Stimulated activated CD8-positive, alpha-beta memory T cell treated with anti-CD3 and anti-CD28 coated beads, Interleukin-12 subunit alpha, Interleukin-12 subunit beta, amount 100 ng/mL, for 1 hour (primary cell): ENCODE results near the gene PDCD1LG2.

Experiments
- DNase-seq: peaks from one replicate; pipeline ENCODE4 v3.0.0-alpha.2; 2020; ENCODE audit warnings: low read depth

Gene PDCD1LG2

DNA sequence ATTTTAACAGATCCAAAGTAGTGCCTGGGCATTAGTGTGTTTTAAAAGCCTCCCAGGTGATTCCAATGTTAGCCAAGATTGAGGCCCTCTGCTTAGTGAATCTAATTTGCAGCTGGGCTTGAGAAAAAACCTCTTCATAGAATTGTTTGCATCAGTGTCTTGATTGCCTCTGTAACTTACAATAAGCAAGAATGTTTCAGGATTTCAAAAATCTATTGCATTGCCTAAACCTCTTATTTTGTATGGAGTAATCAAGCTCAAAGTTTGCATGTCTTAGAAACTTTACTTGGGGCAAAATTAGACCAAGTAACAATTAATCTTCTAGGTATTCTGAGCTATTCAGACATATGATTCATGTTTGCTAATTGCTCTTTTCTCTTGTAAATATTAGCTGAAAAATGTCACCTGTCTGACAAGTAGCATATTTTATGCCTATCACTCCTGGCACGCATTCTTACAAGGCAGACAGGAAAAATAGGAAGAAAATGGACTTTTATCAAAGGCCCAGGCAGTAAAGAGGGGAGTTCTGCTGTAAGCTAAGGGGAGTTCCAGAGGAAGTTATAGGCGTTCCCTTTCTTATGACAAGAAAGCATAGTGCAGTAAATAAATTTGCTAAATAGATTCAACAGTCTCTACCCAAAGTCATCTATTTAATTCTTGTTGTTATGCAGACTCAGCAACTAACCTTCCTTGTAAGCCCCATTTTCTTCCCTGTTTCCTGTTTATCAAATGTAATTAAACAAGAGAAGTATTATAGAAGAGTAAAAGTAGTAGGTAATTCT, 21.0 kb downstream of the PDCD1LG2 start:
- no peak for DNase-seq

DNA sequence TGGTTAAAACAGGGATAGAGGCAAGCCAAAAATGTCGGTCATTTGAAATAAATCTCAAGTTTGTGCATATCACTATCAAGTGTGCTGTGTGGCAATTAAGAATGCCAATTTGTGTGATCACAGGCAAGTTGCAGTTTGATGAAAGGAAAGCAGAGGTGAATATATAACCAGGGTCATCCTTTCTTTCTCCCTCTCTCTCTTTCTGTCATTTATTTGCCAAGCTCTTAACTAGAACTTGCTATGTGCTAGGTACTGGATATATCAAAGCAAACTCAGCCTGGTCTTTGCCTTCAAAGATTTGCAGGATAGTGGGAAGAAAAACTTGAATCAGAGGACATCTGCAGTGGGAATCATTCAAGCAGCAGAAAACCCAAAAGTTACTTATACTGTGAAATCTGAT, 22.0 kb downstream of the PDCD1LG2 start:
- DNase-seq: no peak

DNA sequence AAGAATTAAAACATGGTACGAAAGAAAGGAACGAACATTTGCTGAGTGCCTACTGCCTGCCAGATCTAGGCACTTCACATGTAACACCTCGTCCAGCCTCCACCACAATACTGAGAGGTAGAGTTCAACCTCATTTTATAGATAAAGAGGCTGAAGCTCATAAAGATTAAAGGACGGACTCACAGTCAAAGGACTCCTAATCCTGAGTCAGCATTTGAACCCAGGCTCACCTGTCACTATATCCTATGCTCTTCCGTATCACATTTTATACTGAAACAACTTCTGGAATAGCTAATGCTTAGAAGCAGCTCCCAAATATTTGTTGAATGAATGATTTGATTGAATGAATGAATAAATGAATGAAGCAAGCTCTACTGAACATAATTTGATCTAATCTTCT, 22.5 kb downstream of the PDCD1LG2 start:
- DNase-seq: no peak

DNA sequence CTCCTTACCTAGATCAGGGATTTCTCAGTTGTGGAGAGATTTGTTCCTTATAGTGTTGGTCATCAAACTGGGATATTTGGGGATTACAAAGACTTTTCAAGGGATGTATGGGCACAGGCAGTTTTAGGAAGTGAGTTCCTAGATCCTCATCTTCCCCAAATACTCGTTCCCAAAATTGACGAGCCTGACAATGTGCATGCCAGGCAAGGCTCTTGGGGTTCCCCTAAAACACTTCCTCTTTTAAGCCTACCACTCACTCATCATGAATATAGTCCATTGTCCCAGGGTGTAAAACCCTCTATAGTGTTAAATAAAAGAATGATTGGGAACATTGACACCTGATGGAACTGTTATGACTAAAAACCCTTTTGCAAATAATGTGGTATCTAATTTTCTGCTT, 26.4 kb downstream of the PDCD1LG2 start:
- DNase-seq: no peak

DNA sequence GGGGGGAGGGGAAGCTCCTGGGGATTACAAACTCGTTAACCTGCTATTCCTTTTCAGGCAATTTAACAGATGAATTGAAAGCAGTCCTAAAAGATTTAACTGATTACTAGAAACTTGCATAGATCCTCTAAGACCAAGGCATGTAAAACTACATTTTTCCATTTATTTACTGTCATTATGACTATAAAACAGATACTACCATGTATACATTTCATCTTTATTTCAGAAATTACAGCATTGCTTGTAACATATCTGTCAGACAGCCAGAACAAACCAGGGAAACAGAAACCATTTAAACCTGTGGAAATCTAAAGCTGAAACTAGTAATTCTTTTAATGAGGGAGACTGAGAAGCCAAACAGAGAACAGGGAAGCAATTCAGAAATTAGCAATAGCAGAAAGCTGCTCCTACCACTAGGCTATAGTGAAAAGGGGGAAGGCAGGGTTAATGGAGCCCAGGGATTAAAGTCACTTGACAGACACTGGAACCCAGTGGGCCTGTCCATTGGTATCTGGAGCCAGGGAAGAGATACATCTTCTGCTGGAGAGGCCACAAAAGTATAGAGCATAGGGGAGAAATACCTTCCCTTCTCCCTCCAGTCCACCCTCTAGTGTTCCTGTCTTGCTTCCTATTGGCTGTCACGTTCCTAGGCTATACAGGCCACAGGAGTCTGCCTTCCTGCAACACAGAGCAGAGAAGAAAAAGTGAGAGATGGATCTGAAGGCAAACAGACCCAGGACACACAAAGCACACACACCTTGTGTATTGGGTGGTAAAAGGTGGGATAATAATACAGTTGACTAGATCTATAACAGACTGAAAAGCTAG, 33.8 kb downstream of the PDCD1LG2 start:
- no peak for DNase-seq

DNA sequence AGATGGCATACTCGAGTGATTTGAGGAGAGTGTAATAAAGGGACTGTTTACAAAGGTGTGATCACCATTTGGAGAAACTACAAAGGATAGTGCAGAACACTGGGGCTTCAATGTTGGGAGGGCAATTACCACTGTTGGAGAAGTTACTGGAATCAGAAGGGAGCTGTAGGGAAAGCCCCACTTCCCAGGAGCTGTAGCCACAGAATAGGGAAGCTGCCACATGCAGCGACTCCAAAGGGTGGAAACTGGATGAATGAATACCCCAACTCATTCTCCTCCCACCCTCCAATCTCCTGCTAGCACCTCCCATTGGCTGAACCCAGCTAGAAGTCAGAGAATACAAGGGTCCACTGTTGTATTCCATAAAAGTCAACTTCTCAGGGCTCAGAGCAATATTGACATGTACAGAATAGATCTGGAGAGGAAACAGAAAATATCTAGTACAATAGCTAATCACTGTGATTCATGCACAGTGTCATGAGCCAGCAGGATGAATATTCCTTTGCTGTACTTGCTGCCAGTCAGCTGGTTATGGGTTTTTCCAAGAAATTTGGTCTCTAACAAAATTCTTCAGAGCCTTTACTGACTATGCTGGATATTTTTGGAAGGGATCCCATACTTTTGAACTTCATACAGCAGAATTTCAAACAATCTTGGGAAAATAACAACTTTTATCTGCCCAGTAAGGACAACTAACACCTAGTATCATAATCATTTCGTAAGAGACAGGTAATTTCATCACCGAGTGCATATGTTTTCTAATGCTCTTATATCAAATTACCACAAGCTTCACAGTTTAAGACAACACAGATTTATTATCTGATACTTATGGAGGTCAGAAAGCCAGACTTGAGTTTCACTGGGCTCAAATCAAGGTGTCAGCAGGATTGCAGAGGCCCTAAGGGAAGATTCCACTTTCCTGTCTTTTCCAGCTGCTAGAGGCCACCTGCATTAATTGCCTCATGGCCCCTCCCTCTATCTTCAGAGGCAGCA, 39.6 kb downstream of the PDCD1LG2 start:
- no peak for DNase-seq

DNA sequence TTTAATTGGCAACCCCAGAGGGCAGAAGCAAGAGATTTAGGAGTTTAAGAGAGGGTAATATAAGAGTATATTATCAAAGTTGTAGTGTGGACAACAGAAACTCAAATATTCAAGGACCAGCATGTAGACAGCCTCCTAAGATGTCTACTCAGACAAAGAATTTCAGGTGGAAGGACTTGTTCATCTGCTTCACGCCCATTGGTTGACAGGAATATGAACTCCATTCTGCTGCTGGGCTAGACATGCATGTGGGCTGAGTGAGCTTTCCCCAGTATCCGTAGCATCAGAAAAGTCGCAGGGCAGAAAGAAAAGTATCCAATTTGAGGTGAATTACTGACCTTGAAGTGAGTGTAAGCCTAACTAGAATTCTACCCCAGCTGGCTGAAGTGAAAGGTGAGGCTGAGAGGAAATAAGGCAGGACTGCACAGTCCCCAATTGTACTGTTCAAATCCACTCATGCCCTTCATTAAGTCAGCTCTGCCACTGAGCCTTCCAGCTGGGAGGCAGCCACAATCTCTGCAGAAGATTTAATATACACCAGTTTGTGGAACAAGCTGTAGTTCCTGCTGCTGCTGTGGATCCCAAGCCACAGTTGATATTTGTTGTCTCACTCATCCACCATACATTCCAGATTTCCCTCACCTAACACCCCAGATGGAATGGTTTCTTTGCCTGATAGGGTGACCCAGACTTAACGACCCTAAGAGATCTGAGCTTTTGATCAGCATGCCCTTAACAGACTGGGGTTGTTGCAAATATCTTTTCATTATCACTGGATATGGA, 41.2 kb downstream of the PDCD1LG2 start:
- DNase-seq: no peak

DNA sequence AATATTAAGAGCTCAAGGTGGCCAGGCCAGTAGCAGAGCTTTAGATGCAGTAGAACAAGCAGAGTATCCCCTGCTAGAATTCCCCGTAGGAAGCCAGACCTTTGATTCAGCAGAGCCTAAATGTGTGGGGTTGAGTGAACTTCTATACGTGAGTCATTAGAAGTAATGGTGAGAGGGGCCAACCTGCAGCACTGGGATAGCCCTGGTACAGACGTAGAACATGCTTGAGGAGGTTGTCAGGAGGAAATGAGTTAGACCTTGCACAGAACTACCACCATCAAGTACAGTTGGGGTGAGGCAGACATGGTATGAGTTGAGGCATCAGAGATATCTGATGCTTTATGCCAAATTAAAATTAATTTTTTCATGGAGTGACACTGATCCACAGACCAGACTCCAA, 42.0 kb downstream of the PDCD1LG2 start:
- no peak for DNase-seq

DNA sequence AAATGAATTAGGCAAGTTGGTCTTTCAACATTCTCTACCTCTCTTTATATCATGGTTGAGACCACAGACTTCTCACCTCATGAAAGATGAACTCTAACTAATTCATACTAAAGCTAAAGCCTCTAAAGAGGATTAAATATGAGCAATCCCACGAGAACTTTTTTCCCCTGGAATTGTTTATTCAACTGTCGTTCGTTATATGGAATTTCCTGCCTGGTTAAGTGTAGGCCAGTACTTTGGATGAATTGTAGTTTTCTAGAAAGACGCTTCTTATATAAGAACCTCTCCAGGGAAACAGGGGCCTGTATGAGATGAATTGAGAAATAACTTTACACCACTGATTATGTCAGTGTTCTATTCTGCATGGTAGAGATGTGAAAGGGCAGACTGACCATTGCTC, 42.9 kb downstream of the PDCD1LG2 start:
- DNase-seq: no peak

DNA sequence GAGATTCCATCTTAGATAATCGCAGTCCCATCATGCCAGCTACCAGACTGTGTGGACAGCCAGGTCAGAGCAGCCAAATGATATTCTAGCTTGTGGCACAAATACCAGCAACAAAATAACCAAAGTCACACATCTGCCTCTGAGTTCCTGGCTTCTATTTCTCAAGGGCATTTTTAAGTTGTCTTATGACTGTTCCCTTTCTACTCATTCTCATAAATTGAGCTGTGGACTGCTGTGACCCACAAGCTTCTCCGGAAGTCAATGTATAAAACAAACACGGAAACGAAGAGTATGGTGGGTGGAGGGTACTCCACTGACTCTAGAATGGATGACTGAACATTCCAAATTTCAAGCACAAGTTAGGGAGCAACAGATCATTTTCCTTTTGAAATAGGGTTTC, 43.9 kb downstream of the PDCD1LG2 start:
- DNase-seq: no peak

DNA sequence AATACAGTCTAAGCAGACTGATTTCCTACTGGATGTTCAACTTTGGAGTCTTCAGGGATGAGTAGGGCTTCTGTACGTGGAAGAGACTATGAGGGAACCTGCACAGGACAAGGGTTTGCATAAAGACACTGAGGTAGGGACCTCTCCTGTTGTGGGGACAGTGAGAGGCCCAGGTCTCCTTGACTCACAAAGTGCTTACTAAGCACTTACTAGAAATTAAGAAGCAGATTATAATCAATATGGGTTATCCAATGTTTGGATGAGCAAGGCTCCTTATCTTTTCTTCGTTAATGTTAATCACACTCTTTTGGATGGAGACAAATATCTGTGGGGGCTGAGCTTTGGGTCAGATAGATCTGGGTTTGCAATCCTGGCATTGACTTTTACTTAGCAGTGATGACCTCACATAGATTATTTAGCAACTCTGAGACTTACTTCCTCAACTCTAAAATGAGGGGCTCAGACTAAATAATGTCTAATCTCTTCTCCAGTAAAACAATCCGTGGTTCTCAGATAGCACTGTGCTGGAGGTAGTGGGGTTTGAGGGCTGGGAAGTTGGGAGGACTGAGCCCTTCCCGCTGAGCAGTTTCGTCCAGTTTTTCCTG, 45.9 kb downstream of the PDCD1LG2 start:
- no peak for DNase-seq

DNA sequence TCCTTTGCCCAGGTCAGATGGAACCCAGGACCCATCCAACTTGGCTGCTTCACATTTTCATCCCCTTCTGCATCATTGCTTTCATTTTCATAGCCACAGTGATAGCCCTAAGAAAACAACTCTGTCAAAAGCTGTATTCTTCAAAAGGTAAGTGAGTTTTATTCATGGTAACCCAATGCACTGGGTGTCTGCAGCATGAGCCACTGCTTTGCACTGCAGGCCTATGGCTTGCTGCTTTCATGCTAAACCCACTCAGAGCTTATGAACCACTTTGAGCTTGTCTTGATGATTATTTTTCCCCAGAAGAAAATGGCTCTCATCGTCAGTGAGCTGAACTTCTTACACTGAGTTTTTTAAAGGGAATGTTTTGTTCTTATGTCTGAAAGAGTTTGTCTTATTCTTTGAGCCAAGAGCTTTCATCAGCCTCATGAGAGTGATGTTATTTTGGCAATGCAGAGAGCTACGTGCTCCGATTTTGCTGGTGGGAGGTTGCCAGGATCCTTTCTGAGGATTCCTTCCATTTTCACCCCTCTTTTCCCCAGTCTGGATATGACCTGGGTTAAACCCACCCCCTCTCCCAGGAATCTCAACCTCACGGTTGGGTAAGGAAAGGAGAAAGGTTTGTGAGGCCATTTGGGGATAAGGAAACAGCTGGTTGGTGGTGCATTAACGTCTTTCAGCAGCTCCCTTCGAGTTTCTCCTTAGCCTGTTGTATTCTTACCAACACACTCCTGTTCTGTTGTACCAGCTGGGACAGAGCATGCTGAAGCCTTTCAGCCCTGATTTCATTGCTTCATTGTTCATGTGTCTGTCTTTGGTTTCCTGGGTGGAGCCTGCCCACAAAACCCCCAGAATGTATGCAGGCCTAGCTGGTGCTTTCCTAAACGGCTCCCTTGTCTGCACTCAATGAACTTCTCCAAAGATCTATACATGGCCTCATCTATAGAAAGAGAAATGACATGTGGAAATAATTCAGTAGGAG, 47.6 kb downstream of the PDCD1LG2 start:
- peak; percentile 15 for DNase-seq

DNA sequence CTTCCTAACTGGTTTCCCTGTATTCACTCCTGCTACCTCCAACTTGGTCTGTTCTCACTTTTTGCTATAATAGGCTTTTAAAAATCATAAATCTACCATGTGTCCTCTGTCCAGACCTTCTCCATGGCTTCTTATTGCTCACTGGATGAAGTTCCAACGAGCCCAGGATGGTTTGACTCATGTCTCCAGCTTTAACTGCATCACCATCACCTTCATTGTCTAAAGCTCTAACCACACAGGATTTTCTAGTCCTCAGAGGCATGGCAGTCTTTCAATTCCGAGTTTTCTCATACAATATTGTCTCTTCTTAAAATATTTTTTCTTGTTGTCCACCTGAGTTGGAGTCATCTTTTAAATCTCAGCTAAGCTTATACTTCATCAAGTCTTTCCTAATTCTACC, 49.3 kb downstream of the PDCD1LG2 start:
- DNase-seq: no peak

DNA sequence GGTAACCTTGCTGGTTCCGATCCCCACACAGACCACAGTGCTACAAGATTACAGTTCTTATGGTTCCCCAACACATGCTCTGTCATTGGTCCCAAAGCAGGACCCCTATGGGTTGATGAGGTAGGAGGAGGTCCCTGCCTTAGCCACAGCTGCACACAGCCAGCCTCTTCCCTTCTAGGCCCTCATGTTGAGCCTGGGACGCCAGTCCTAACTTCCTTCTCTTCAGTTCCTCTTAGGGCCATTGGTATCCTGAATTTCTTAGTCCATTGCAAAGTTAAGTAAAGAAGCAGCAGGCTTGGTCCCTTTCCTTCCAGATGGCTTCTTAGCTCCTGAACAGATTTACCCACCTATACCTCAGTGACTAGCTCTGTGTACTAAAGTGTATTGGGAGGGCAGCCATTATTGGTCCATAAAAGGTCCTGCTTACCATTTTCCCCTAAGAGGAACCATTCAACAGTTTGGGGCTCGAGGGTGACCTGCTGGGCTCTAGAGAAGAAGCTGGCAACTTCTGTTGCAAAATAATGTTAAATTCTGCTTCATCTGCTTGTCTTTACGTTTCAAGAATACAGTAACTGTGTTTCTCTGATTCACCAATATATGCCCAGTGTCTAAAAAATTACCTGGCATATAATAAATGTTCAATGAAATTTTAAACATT, 50.2 kb downstream of the PDCD1LG2 start:
- DNase-seq: no peak

DNA sequence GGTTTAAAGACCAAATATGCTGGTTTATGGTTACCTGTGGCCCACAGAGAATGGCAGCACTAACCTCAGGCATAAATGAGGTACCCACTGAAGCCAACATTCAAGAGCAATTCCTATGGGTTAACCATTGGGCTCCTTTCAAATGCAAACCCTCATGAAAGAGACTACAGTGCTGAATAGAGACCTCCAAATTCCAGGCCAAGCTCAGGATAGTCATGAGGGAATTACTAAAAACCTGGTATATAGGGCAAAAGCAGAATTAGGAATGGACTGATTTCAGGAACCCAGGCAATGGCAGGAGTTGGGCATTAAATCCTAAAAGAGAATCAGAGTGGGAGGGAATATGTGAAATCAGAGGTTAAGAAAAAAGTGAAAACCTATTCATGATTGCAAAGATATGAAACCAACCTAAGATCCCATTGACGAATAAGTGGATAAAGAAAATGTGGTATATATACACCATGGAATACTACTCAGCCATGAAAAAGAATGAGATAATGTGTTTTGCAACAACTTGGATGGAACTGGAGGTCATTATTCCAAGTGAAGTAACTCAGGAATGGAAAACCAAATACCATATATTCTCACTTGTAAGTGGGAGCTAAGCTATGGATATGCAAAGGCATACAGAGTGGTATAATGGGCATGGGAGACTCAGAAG, 51.6 kb downstream of the PDCD1LG2 start:
- DNase-seq: no peak

DNA sequence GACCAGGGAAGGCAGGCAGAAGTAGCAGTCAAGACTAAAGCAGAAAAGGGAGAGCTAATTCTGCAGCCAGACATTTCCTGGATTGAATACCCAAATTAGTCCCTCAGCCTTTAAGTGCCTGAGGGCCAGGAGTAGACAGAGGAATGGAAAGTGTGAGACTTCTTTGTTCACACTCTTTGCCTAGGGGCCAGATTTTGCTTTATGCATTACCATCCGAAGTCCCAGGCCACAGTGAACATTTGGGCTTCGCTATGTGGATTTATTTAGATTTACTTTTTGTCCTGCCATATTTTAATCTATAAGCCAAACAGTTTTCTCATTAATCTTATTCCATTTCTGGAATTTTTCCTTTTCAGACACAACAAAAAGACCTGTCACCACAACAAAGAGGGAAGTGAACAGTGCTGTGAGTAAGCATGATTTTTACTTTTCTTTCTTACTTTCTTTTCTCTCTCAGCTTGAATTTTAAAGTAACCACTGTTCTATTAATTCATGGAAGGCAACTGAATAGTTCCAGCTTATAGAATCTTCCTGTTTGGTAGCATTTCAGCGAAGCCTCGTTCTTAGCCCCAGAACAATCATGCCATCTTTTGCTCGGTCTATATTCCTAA, 52.6 kb downstream of the PDCD1LG2 start:
- no peak for DNase-seq

DNA sequence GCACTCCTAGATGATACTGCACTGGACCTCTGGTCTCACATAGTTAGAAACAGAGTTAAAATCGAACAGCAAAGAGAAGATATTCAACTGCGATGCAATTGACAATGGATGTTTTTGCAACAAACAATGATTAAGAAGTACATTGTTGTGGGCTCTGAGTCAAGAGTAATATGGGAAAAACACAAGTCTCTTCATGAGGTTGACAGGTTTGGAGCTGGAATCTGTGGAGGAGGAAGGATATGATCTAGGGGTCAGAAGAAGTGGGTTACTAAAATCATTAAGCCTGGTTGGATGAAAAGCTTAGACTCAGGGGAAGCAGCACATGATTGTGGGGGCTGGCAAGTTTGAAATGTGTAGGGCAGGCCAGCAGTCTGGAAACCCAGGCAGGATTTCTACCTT, 53.1 kb downstream of the PDCD1LG2 start:
- no peak for DNase-seq

DNA sequence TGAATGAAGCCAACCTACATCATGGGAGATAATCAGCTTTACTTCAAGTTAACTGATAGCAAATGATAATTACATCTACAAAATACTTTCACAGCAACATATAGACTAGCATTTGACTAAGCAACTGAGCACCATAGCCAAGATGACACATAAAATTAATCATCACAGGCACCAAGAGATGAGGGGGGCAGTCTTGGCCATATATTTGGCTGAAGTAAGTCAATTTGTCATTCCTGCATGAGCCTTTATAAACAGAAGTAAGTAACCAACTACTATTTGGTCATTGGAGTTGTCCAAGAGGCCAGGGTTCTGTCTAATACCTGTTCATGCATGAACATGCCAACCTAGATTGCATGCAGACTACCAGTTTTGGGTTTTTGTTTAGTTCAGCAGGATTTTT, 53.6 kb downstream of the PDCD1LG2 start:
- DNase-seq: no peak
